ENCODE measurements around the gene DHFR. TPM values are rescaled to one million over a fixed set of nuclear protein-coding genes. Genes with fewer than 3 reads are reported as not detected.
"Not testable (repeated sequence)": the region's sequence is repeated elsewhere in the genome, so short reads cannot be mapped to it uniquely, and the experiment has no call there.

Gene DHFR
- total and polyA plus RNA-seq, 8 donors: 0.88 to 5.8 (median 2.2) TPM

DNA sequence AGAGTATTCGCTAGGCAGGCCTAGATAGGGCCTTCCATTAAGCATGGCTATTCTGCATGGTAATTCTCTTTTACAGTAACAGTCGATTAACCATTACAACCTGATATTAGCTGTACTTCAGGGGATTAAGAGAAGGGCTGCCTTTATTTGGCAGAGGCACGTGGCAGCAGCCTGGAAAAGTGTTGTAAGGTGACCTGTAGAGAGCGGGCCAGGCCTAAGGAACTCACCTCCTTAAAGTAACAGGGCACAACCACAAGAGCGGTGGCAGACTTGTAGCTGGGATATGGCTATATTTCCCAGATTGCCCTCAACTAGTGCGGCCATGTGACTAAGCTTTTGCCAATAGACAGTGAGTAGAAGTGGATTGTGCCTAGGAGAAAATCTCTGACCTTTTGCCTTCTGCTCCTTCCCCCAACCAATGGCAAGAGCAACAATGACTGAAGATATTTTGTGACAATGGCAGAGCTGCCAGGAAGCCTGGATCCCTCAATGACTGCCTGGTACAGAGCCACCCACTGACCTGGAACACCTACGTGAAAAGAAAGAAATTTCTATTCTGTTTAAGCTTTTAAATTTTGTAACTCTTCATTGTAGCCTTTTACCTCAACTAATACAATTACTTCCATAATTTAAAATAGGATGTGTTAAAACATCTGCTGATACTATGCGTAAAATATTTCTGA lies 65.8 kb downstream of the DHFR start:
- Histone ChIP-seq H3K27me3 (no peaks in the 10 kb centered on the region), H3K9me3 (no peaks in the 10 kb centered on the region), H3K4me3 (no peak overlapping the region), H3K4me1 (no peaks in the 10 kb centered on the region), H3K27ac (no peak overlapping the region), H3K36me3 (no peaks in the 10 kb centered on the region)
- TF ChIP-seq, protein P1, sequence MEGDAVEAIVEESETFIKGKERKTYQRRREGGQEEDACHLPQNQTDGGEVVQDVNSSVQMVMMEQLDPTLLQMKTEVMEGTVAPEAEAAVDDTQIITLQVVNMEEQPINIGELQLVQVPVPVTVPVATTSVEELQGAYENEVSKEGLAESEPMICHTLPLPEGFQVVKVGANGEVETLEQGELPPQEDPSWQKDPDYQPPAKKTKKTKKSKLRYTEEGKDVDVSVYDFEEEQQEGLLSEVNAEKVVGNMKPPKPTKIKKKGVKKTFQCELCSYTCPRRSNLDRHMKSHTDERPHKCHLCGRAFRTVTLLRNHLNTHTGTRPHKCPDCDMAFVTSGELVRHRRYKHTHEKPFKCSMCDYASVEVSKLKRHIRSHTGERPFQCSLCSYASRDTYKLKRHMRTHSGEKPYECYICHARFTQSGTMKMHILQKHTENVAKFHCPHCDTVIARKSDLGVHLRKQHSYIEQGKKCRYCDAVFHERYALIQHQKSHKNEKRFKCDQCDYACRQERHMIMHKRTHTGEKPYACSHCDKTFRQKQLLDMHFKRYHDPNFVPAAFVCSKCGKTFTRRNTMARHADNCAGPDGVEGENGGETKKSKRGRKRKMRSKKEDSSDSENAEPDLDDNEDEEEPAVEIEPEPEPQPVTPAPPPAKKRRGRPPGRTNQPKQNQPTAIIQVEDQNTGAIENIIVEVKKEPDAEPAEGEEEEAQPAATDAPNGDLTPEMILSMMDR (IDR thresholded peaks at IDR 0.05): no peak
- intact Hi-C loops (cut with DNase I): no loop called here
- ATAC-seq (no peak), DNase-seq (no peak), FAIRE-seq (no peak)
- 82 to 85% methylated on average over 8 of the region's 8 CpGs for WGBS, 2 donors

DNA sequence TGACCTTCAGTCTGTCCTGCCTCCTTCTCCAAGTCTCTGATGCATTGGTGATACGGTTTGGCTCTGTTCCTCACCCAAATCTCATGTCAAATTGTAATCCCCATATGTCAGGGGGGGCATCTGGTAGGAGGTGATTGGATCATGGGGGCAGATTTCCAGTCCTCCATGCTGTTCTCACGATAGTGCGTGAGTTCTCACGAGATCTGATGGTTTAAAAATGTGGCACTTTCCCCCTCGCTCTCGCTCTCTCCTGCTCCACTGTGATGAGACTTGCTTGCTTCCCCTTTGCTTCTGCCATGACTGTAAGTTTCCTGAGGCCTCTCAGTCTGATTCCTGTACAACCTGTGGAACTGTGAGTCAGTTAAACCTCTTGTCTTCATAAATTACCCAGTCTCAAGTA lies 70.0 kb downstream of the DHFR start:
- no peaks in the 10 kb centered on the region for H3K9me3 ChIP-seq
- no peaks in the 10 kb centered on the region for H3K4me1 ChIP-seq
- no peak for FAIRE-seq
- no peaks in the 10 kb centered on the region for H3K36me3 ChIP-seq
- intact Hi-C loops (cut with DNase I): no loop called here
- DNase-seq: no peak
- no peak for ATAC-seq
- TF ChIP-seq, protein P1 (IDR thresholded peaks at IDR 0.05): no peak
- H3K27ac ChIP-seq: no peak overlapping the region
- H3K4me3 ChIP-seq: no peak overlapping the region
- H3K27me3 ChIP-seq: no peaks in the 10 kb centered on the region
- WGBS, 2 donors: 77 to 89% methylated on average over 6 of the region's 6 CpGs

DNA sequence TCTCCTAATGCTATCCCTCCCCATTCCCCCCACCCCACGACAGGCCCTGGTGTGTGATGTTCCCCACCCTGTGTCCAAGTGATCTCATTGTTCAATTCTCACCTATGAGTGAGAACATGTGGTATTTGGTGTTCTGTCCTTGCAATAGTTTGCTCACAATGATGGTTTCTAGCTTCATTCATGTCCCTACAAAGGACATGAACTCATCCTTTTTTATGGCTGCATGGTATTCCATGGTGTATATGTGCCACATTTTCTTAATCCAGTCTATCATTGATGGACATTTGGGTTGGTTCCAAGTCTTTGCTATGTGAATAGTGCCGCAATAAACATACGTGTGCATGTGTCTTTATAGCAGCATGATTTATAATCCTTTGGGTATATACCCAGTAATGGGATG lies 74.5 kb downstream of the DHFR start:
- H3K27ac ChIP-seq; ATAC-seq; H3K36me3 ChIP-seq; H3K4me1 ChIP-seq; H3K9me3 ChIP-seq; H3K27me3 ChIP-seq; FAIRE-seq; H3K4me3 ChIP-seq; DNase-seq; intact Hi-C loops (cut with DNase I): not testable (repeated sequence)
- 79 to 89% methylated on average over 3 of the region's 3 CpGs for WGBS, 2 donors

DNA sequence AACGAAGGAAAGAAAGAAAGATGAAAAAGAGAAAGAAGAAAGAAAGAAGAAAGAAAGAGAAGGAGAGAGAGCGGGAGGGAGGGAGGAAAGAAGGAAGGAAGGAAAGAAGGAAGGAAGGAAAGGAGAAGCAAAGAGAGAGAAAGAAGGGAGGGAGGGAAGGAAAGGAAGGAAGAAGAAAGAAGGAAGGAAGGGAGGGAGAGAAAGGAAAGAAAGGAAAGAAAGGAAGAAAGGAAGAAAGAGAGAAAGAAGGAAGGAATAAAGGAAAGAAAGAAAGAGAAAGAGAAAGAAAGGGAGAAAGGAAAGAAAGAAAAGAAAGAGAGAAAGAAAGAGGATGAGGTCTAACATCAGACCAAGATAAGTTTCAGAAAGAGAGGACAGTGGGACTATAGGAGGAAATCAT lies 75.7 kb downstream of the DHFR start:
- Histone ChIP-seq H3K27me3 (no peaks in the 10 kb centered on the region), H3K36me3 (no peaks in the 10 kb centered on the region), H3K4me3 (no peak overlapping the region), H3K4me1 (no peaks in the 10 kb centered on the region), H3K9me3 (no peaks in the 10 kb centered on the region), H3K27ac (no peak overlapping the region)
- no peak for ATAC-seq
- no peak for FAIRE-seq
- TF ChIP-seq, protein P1 (IDR thresholded peaks at IDR 0.05): no peak
- no peak for DNase-seq
- intact Hi-C loops (cut with DNase I): no loop called here
- 81 to 92% methylated on average over 2 of the region's 2 CpGs for WGBS, 2 donors

DNA sequence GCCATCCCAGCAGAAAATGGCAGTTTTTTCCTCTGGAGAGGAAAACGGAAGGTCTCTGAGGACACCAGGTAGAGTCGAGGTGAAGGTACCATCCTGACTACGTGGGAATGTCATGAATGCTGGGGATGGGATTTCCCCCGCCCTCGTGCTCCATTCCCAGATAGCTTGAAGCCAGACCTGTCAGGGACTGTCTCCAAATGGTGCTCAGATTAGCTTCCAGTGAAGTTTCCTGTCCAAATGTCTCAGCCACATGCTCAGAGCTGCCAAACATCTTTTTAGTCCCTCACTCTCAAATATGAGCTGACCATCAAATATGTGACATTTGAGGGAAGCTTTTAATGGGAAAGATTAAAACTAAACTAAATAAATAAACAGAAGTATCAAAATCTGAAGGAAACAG lies 77.1 kb downstream of the DHFR start:
- Histone ChIP-seq H3K27me3 (peaks cover 0 to 7% (median 0%) of the 10 kb centered on the region in 4 donors), H3K4me1 (no peaks in the 10 kb centered on the region), H3K27ac (no peak overlapping the region), H3K36me3 (no peaks in the 10 kb centered on the region), H3K4me3 (no peak overlapping the region), H3K9me3 (no peaks in the 10 kb centered on the region)
- intact Hi-C loops (cut with DNase I): no loop called here
- FAIRE-seq (no peak), ATAC-seq (no peak), DNase-seq (no peak)
- 17 to 22% methylated on average over 5 of the region's 5 CpGs for whole genome bisulfite sequencing, 2 donors
- TF ChIP-seq, protein P1 (IDR thresholded peaks at IDR 0.05): no peak

Data from pancreas (tissue), 10 donors.